Activated CD4-positive, alpha-beta T cell treated with anti-CD3 and anti-CD28 coated beads, Interleukin-2, amount 50 U/mL, for 24 hours (primary cell): ENCODE results near the gene LSM14A.
A peak's percentile ranks its signal among the peaks of the same experiment; 100 is the strongest.

Experiments
- DNase-seq, 2 donors: peaks; one replicate each; pipeline ENCODE4 v3.0.0-alpha.2; 2020; ENCODE audit warnings: low read depth in 1 of 2, low spot score in 1 of 2

LSM14A gene

GRCh38 chr19:34254046-34254697, 81.9 kb downstream of the LSM14A start, which contains the start of gene GARRE1:
Gene GARRE1 (plus strand): TSS chr19:34254554. CDS start chr19:34300474, 45,920 bp downstream.
- peak; percentile 68 to 79 for DNase-seq

DNA sequence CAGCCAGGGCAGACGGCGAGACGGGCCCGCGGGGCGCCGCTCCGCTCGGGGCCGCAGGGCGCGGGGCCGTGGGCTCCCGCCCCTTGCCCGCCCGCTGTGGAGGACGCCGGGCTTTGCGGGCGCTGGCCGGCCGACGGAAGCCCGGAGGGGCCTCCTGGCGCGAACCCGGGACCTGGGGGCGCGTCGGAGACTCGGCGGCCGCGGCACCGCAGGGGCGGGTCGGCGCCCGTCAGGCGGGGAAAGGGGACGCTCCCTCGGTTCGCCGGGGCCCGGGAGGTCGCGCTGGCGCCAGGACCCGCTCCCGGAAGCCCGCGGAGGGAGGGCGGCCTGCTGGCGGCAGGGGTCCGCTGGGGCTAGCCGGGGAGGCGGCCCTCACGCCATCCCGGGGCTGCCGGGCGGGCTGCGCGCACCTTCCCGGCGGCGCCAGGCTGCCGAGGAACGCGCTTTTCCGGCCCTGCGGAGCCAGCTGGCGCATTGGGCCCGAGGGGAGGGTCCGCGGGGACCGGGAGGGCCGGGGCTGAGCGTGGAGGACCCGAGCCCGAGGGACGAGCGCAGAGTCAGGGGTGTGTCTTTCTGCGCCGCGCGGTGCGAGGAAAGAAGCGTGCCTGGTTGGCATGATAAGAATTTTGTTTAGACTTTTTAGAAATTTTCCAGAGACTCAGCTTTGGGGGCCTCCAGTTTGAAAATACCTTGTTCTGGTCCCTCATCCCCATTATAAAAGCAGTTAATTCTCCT, 82.6 kb downstream of the LSM14A start:
- peak in 1 of 2 donors; percentile 9 for DNase-seq

DNA sequence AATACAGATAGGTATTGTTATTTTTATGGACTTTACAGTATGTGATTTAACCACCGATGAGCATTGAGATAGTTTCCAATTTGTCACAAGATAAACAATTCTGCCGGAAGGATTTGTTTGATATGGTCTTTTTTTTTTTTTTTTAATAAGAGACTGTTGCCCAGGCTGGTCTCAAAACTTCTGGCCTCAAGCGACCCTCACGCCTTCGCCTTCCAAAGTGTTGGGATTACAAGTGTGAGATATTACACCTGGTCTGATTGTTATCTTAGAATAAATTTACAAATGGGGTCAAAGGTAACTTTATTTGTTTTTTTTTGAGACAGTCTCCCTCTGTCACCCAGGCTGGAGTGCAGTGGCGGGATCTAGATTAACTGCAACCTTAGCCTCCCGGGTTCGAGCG, 83.2 kb downstream of the LSM14A start:
- DNase-seq: no peak

- no peak for DNase-seq
Measured at GRCh38 chr19:34256835-34257558, 84.7 kb downstream of the LSM14A start.

- DNase-seq: no peak
Measured at GRCh38 chr19:34257559-34257924, 85.2 kb downstream of the LSM14A start.

GRCh38 chr19:34259367-34260095, 87.2 kb downstream of the LSM14A start:
- no peak for DNase-seq

GRCh38 chr19:34260771-34261173, 88.5 kb downstream of the LSM14A start:
- no peak for DNase-seq

- DNase-seq: no peak
Measured at GRCh38 chr19:34261334-34262109, 89.2 kb downstream of the LSM14A start.

- no peak for DNase-seq
Measured at GRCh38 chr19:34263745-34264237, 91.5 kb downstream of the LSM14A start.

GRCh38 chr19:34265221-34265650, 92.9 kb downstream of the LSM14A start:
- no peak for DNase-seq

GRCh38 chr19:34269081-34269480, 96.8 kb downstream of the LSM14A start:
- DNase-seq: no peak

GRCh38 chr19:34269489-34269888, 97.2 kb downstream of the LSM14A start:
- DNase-seq: no peak

DNA sequence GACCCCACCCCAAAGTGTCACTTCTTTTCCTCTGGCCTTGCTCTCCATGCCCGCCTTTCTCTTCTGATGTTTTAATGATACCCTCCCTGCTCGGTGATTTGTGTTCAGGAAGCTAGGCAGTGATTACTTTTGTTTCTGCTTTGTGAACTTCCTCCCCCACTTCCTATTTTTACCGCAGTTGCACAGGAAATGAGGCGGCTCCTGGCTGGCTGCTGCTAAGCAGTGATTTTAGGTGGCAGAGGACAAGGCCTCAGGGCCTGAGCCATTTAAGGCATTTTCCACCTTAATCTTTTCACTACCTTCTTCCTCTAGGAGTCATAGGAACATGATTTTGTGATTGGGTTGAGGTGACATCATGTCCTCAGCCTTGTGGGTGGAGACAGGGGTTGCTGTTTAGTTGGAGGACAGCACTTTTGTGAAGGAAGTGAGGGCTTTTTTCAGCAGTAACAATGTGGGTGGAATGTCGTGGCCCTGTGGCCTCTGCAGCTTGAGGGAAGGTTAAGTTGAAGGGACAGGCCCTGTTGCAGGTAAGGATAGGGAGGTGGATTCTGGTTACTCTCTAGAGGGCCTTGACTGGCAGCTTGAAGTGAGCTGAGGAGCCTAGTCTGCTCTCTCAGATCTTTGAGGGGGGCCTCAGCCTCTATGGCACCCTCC, 97.8 kb downstream of the LSM14A start:
- DNase-seq: peak; percentile 26 to 50

DNA sequence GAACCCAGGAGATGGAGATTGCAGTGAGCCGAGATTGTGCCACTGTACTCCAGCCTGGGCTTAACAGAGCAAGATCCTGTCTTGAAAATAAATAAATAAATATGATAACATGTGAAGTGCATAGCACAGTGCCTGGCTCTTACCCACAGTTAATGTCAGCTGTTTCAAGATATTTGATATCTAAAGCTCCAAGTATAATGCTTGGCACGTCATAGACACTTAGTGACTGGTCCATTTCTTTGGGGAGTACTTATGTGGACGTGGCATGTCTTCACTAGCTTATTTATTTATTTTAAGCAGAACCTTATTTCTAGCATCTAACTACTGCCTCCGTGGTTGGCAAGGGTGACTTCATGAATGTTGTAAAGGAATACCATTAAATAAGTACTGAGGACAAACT, 100.8 kb downstream of the LSM14A start:
- no peak for DNase-seq

DNA sequence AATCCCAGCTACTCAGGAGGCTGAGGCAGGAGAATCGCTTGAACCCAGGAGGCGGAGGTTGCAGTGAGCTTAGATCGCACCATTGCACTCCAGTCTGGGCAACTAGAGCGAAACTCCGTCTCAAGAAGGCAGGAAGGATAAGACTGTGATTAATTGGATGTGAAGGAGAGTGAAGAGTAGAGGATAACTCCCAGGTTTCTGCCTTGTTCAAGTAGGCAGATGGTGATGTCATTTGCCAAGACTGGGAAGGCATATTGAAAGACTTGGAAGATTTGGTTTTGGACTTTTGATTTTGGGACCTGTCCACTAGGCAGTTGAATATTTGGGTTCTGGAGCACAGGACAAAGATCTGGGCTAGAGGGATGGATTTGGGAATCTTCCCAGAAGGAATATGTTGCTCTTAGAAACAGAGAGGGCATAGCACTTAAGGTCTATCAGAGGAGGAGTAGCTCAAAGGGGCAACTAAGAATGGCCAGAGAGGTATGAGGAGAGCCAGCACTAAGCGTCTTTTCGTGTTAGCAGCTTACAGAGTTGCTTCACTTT, 102.1 kb downstream of the LSM14A start:
- DNase-seq: no peak

DNA sequence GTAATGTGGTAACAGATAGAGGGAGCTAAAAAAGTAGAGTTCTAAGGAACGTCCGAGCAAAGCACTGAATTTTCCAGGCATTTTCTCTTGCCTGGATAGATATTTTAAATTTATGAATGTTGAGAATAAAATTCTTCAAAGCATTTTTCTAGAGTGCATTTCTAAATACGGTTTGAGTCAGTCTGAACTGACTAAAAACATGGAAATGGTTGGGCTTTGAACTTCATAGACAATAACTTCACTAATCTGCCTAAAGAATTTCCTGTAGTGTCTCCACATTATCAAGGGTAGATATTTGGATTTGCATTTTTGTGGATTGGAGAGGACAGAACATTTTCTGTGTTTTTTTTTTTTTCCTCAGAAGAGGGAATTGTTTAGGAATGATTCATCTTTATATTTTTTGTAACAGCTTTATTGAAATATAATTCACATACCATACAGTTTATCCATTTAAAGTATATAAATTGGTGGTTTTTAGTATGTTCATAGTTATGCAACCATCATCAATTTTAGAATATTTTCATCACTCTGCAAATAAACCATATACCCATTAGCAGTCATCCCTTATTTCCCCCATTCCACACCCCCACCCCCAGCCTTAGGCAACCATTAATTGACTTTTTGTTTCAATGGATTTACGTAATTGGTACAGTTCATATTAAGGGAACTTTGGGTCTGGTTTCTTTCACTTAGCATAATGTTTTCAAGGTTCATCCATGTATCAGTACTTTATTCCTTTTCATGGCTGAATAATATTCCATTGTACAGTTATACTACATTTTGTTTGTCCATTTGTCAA, 102.7 kb downstream of the LSM14A start:
- no peak for DNase-seq

DNA sequence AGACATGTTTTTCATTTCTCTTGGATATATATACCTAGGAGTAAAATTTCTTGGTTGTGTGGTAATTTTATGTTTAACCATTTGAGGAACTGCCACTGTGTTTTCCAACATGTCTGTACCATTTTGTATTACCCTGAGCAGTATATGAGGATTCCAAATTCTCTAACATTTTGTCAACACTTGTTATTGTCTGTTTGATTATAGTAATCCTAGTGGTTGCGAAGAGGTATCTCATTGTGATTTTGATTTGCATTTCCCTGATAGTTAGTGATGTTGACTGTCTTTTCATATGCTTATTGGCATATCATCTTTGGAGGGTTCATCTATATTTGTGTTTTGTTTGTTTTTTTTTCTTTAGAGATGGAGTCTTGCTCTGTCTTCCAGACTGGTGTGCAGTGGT, 103.4 kb downstream of the LSM14A start:
- no peak for DNase-seq

DNA sequence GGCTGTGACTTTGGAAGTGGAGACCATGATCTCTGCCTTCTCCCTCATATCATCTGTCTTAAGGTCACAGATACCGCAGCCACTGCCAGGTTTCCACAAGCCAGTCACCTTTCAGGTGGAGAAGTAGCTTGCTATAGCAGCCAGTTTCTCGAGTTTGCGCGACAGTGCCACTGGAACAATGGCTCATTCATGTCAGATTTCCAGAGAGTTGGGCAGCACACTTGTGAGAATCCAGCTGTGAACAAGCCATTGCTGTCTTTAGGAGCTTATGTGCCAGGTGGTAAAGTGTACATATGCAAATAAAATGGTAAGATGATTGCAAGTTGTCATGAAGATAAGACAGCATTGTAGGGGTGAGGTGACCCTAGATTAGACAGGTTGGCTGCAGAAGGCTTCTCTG, 104.3 kb downstream of the LSM14A start:
- no peak for DNase-seq

DNA sequence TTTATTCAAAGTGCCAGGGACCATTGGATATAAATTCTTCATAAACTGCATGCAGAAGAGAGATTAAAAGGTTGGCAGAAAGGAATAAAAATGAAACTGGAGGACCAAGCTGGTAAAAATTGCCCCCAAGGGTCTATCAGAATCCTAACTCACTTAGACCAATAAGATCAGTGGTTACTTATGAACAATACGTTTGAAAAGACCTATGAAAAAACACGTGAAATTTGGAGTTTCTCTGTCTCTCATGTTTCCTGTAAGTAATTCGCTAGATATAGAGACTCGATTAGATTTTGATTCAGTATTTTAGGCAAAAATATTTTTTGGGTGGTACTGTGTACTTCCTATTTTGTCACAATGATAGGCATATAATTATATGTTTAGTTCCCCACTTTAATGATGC, 104.9 kb downstream of the LSM14A start:
- DNase-seq: no peak
